Transverse colon (tissue), 4 donors: ENCODE measurements around the gene MSI2. TPM values are rescaled to one million over a fixed set of nuclear protein-coding genes. Genes with fewer than 3 reads are reported as not detected.

Experiments used
- DNase-seq: peaks from one replicate; pipeline ENCODE4 v3.0.0-alpha.2; 2019
- H3K27ac ChIP-seq, 4 donors: fragments of 200-600 bp; sonication (generic); 2 replicates each; pipeline ENCODE4 v1.5.1; 2016 to 2018; ENCODE audit warnings: inconsistent platforms in 4 of 4
- H3K27me3 ChIP-seq: fragments of 200-600 bp; sonication (generic); 2 replicates; pipeline ENCODE4 v1.5.1; 2017; ENCODE audit warnings: inconsistent platforms
- H3K36me3 ChIP-seq, 4 donors: fragments of 200-600 bp; sonication (generic); 2 replicates each; pipeline ENCODE4 v1.5.1; 2017 to 2019; ENCODE audit warnings: inconsistent platforms in 4 of 4
- H3K4me1 ChIP-seq, 4 donors: fragments of 200-600 bp; sonication (generic); 2 replicates each; pipeline ENCODE4 v1.5.1; 2017 to 2020; ENCODE audit warnings: inconsistent platforms in 4 of 4
- H3K4me3 ChIP-seq, 4 donors: fragments of 200-600 bp; sonication (generic); 1 replicate in 1 of 4; 2 replicates in 3 of 4; pipeline versions ENCODE4 v1.5.1 to v1.6.1; 2017 to 2019; ENCODE audit warnings: inconsistent platforms in 4 of 4
- H3K9me3 ChIP-seq, 2 donors: fragments of 200-600 bp; sonication (generic); 2 replicates each; pipeline ENCODE4 v1.5.1; 2017 to 2019; ENCODE audit warnings: inconsistent platforms in 2 of 2
- CTCF ChIP-seq, 5 experiments: fragments of 200-600 bp in 3 of 5; fragments of 450-650 bp in 2 of 5; sonication (generic) in 3 of 5; IDR thresholded peaks; 1 replicate in 2 of 5; 2 replicates in 3 of 5; pipeline ENCODE4 v1.5.1; 2016 to 2017; ENCODE audit warnings: antibody characterized with exemption in 5 of 5, inconsistent platforms in 3 of 5, mild to moderate bottlenecking in 2 of 5, moderate library complexity in 1 of 5
- EP300 ChIP-seq: sonication (generic); formaldehyde crosslinking; IDR thresholded peaks from one replicate; pipeline ENCODE4 v1.6.1; 2017; ENCODE audit warnings: antibody characterized with exemption, low read depth
- POLR2A ChIP-seq: fragments of 450-650 bp; IDR thresholded peaks from one replicate; pipeline ENCODE4 v1.6.1; 2016; ENCODE audit warnings: antibody characterized with exemption, mild to moderate bottlenecking, moderate library complexity
- POLR2AphosphoS5 ChIP-seq, 3 donors: sonication (generic); formaldehyde crosslinking; IDR thresholded peaks; one replicate each; pipeline ENCODE4 v1.6.1; 2016; ENCODE audit warnings: antibody characterized with exemption in 3 of 3
- WGBS, 2 donors: methylation state at CpG; one replicate each; pipeline ENCODE4 v1.1.5; 2018; ENCODE audit warnings: low coverage in 1 of 2; 5-methylcytosine and 5-hydroxymethylcytosine counted together
- in situ Hi-C, 4 donors: fragments of 200-750 bp; cut with MboI; loops; one replicate each; pipeline versions ENCODE4 v1.15.0 to v1.15.1; 2017; ENCODE audit warnings: low sequenced_read_pairs in 3 of 4, low pct_ligation_motif_present in 1 of 4, low pct_unique_long_range_greater_than_20kb in 1 of 4
- intact Hi-C: fragments of 100-400 bp; cut with DNase I; formaldehyde crosslinking; loops from one replicate; pipeline ENCODE4 v1.15.1; 2023; ENCODE audit warnings: low total_unique reads
- total RNA-seq, 4 donors: library from RNA; depleted of rRNA; stranded (reverse); fragments of >200 nt; gene quantifications; one replicate each; pipeline ENCODE4 v1.1.0, GENCODE V29; 2016

MSI2 gene
- total RNA-seq, 4 donors from 2014 or later = 20.6 to 36.0 (median 29.3) TPM

- no peak for DNase-seq
- Histone ChIP-seq H3K27ac (no peak overlapping the region), H3K36me3 (peaks cover 0 to 6% (median 0%) of the 10 kb centered on the region in 4 donors), H3K27me3 (no peaks in the 10 kb centered on the region), H3K4me3 (no peak overlapping the region), H3K9me3 (peaks cover 5 to 10% of the 10 kb centered on the region in 2 donors), H3K4me1 (peaks cover 0 to 2% (median 0%) of the 10 kb centered on the region in 4 donors)
- 92 to 93% methylated on average over 5 to 11 of the region's 11 CpGs for WGBS, 2 donors
- TF ChIP-seq POLR2AphosphoS5 (IDR thresholded peaks at IDR 0.05) (no peak), POLR2A (no peak), EP300 (no peak), CTCF (IDR thresholded peaks at IDR 0.05) (no peak)
- intact Hi-C loops (no loop called here), in situ Hi-C loops (no loop called here)
These were observed 135.6 kb downstream of the MSI2 start for GRCh38 chr17:57391857-57392471.

GRCh38 chr17:57393368-57393767 is 137.0 kb downstream of the MSI2 start:
- Histone ChIP-seq H3K27me3 (no peaks in the 10 kb centered on the region), H3K27ac (no peak overlapping the region), H3K36me3 (peaks cover 0 to 6% (median 0%) of the 10 kb centered on the region in 4 donors), H3K9me3 (peaks cover 0 to 3% of the 10 kb centered on the region in 2 donors), H3K4me1 (peaks cover 0 to 2% (median 0%) of the 10 kb centered on the region in 4 donors), H3K4me3 (no peak overlapping the region)
- no peak for DNase-seq
- no peak for TF ChIP-seq POLR2A
- TF ChIP-seq EP300 = no peak
- no peak for TF ChIP-seq POLR2AphosphoS5 (IDR thresholded peaks at IDR 0.05)
- intact Hi-C loops = no loop called here
- WGBS, 2 donors = 95% methylated on average over 6 of the region's 6 CpGs
- in situ Hi-C loops = no loop called here

- TF ChIP-seq EP300 (no peak), CTCF (IDR thresholded peaks at IDR 0.05) (no peak), POLR2AphosphoS5 (IDR thresholded peaks at IDR 0.05) (no peak), POLR2A (no peak)
- 97 to 100% methylated on average over 1 to 2 of the region's 2 CpGs for WGBS, 2 donors
- H3K4me1 ChIP-seq = peaks cover 0 to 2% (median 0%) of the 10 kb centered on the region in 4 donors
- no peak overlapping the region for H3K27ac ChIP-seq
- no peak for DNase-seq
- intact Hi-C loops (no loop called here), in situ Hi-C loops (no loop called here)
- peaks cover 0 to 6% (median 0%) of the 10 kb centered on the region in 4 donors for H3K36me3 ChIP-seq
- no peaks in the 10 kb centered on the region for H3K27me3 ChIP-seq
- no peak overlapping the region for H3K4me3 ChIP-seq
- peaks cover 0 to 3% of the 10 kb centered on the region in 2 donors for H3K9me3 ChIP-seq
These were observed 138.1 kb downstream of the MSI2 start for GRCh38 chr17:57394375-57394774.

- no peak for DNase-seq
- intact Hi-C loops (no loop called here), in situ Hi-C loops (no loop called here)
- Histone ChIP-seq H3K4me1 (peaks cover 0 to 2% (median 0%) of the 10 kb centered on the region in 4 donors), H3K27me3 (no peaks in the 10 kb centered on the region), H3K27ac (no peak overlapping the region), H3K4me3 (no peak overlapping the region), H3K36me3 (peaks cover 0 to 6% (median 0%) of the 10 kb centered on the region in 4 donors), H3K9me3 (peaks cover 0 to 3% of the 10 kb centered on the region in 2 donors)
- 90 to 91% methylated on average over 2 of the region's 2 CpGs for WGBS, 2 donors
- no peak for TF ChIP-seq POLR2A
- no peak for TF ChIP-seq POLR2AphosphoS5 (IDR thresholded peaks at IDR 0.05)
- no peak for TF ChIP-seq EP300
- TF ChIP-seq CTCF (IDR thresholded peaks at IDR 0.05) = no peak
These were observed 139.5 kb downstream of the MSI2 start for GRCh38 chr17:57395721-57396321.
